NT2/D1 (cell line): ENCODE data around the gene RFT1.

Experiments
- DNase-seq: peaks from one replicate; pipeline ENCODE4 v3.0.0-alpha.2; 2011; ENCODE audit warnings: low read depth, low spot score
- H3K27me3 ChIP-seq: 2 replicates; pipeline ENCODE4 v1.6.0; 2011; ENCODE audit warnings: mild to moderate bottlenecking; ENCODE audit not compliant: insufficient read length, insufficient read depth
- H3K36me3 ChIP-seq: 2 replicates; pipeline ENCODE4 v1.6.1; 2011; ENCODE audit warnings: mild to moderate bottlenecking, low read length, mixed read lengths; ENCODE audit not compliant: insufficient read depth, insufficient read length
- H3K4me1 ChIP-seq: 2 replicates; pipeline ENCODE4 v1.5.1; 2011; ENCODE audit not compliant: insufficient read depth, insufficient read length
- H3K4me3 ChIP-seq: 2 replicates; pipeline ENCODE4 v1.5.1; 2011; ENCODE audit warnings: low read depth; ENCODE audit not compliant: insufficient read length
- H3K9ac ChIP-seq: 2 replicates; pipeline ENCODE4 v1.6.0; 2011; ENCODE audit warnings: low read depth; ENCODE audit not compliant: insufficient read length
- H3K9me3 ChIP-seq: 2 replicates; pipeline ENCODE4 v1.5.1; 2011; ENCODE audit warnings: mild to moderate bottlenecking, low read length; ENCODE audit not compliant: insufficient read depth
- SUZ12 ChIP-seq: IDR thresholded peaks from 2 replicates; pipeline ENCODE4 v1.6.1; 2011; ENCODE audit not compliant: insufficient read length, insufficient read depth; ENCODE audit errors: extremely low read depth
- YY1 ChIP-seq: IDR thresholded peaks from 2 replicates; pipeline ENCODE4 v1.6.1; 2011; ENCODE audit not compliant: insufficient read length, insufficient read depth
- ZNF274 ChIP-seq: IDR thresholded peaks from 2 replicates; pipeline ENCODE4 v1.6.1; 2011; ENCODE audit warnings: mild to moderate bottlenecking, low read depth, low read length

Gene RFT1

GRCh38 chr3:53073553-53074365, 56.5 kb downstream of the RFT1 start:
- peaks cover 20% of the 10 kb centered on the region for H3K4me1 ChIP-seq
- no peaks in the 10 kb centered on the region for H3K9me3 ChIP-seq
- no peaks in the 10 kb centered on the region for H3K36me3 ChIP-seq
- H3K9ac ChIP-seq: peak overlapping the region; percentile 22
- no peak for DNase-seq
- H3K27me3 ChIP-seq: peaks cover 18% of the 10 kb centered on the region
- TF ChIP-seq SUZ12: no peak
- TF ChIP-seq YY1: no peak
- no peak for TF ChIP-seq ZNF274
- H3K4me3 ChIP-seq: no peak overlapping the region

DNA sequence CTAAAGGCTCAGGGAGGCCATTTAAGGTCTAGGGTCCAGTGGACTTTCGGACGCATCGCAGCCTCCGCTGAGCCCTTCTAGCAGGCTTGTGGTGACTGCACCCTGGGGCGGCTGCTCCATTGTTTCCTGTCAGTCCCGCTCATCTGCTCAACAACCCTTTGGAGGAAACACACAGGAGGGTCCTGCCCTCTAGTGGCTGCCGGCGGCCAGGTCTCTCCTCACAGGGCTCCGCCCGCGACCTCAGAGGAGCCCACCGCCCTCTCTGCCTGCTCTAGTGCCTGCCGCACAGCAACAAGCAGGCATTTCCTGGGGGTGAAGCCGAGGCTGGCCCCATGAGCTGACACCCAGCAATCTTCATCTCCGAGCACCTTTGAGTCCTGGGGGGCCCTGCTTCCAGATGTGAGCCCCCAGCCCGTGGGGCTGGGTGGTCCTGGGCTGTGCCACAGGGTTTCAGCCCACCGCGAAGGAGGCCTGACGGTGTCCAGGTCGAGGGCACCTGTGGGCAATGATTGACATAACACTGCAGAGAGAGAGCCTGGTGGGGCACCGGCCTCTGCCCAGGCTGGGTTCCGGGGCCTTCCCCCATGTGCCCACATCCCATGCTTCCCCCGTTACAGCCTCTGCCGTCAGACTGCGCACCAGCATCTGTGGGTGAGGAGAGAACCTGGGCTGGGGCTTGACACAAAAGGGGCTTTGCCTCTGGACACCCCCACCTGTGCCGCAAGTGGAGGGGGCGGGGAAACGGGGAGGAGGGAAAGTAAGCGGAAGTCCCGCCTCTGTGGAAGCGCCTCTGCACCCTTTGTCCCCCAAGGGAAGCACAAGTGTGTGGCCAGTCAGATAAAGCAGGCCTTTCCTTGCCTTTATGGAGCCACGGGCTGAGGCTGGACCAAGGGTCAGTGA, 57.3 kb downstream of the RFT1 start:
- H3K36me3 ChIP-seq: no peaks in the 10 kb centered on the region
- no peaks in the 10 kb centered on the region for H3K9me3 ChIP-seq
- H3K4me1 ChIP-seq: peaks cover 20% of the 10 kb centered on the region
- H3K9ac ChIP-seq: peak overlapping the region; percentile 47
- DNase-seq: peak; percentile 80
- no peak overlapping the region for H3K4me3 ChIP-seq
- TF ChIP-seq SUZ12 (no peak), YY1 (no peak), ZNF274 (no peak)
- peaks cover 18% of the 10 kb centered on the region for H3K27me3 ChIP-seq

- H3K4me3 ChIP-seq: no peak overlapping the region
These were observed 58.3 kb downstream of the RFT1 start for GRCh38 chr3:53071882-53072431.

GRCh38 chr3:53069422-53070068, 60.7 kb downstream of the RFT1 start:
- H3K36me3 ChIP-seq: no peaks in the 10 kb centered on the region
- no peak for DNase-seq
- peaks cover 21% of the 10 kb centered on the region for H3K4me1 ChIP-seq

More at GRCh38 chr3:53071882-53072431, 58.3 kb downstream of the RFT1 start:
- H3K4me1 ChIP-seq: peaks cover 22% of the 10 kb centered on the region
- H3K27me3 ChIP-seq: peaks cover 18% of the 10 kb centered on the region
- peak overlapping the region; percentile 44 for H3K9ac ChIP-seq
- H3K36me3 ChIP-seq: no peaks in the 10 kb centered on the region
- no peak for DNase-seq
- no peaks in the 10 kb centered on the region for H3K9me3 ChIP-seq
- no peak for TF ChIP-seq SUZ12
- TF ChIP-seq ZNF274: no peak
- TF ChIP-seq YY1: no peak

DNA sequence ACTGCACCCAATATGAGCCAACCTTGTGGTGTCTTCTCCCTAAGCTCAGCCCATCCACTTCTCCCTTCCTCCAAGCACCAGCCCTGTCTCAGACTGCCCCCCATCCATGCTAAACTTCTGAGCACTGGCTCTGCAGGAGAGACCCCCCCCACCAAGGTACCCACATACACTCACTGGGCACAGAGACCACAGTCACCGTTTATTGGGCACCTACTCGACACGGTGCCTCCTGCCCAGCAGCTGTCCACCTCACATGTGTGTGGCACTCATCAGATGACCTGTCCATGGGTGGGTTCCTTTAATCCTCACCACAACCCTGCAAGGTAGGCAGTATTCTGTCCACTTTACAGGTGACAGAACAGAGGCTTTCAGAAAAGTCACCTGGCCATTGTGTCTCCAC, 62.1 kb downstream of the RFT1 start:
- peaks cover 14% of the 10 kb centered on the region for H3K27me3 ChIP-seq
- H3K36me3 ChIP-seq: no peaks in the 10 kb centered on the region
- DNase-seq: no peak
- no peak for TF ChIP-seq SUZ12
- no peak for TF ChIP-seq YY1
- TF ChIP-seq ZNF274: no peak
- peaks cover 9% of the 10 kb centered on the region for H3K4me1 ChIP-seq
- no peak overlapping the region for H3K9ac ChIP-seq
- H3K4me3 ChIP-seq: no peak overlapping the region
- H3K9me3 ChIP-seq: no peaks in the 10 kb centered on the region

More at GRCh38 chr3:53069422-53070068, 60.7 kb downstream of the RFT1 start:
- no peak overlapping the region for H3K9ac ChIP-seq
- H3K9me3 ChIP-seq: no peaks in the 10 kb centered on the region
- H3K4me3 ChIP-seq: no peak overlapping the region
- H3K27me3 ChIP-seq: peaks cover 17% of the 10 kb centered on the region
- TF ChIP-seq SUZ12 (no peak), ZNF274 (no peak), YY1 (no peak)

GRCh38 chr3:53067567-53067966, 62.7 kb downstream of the RFT1 start:
- H3K36me3 ChIP-seq: no peaks in the 10 kb centered on the region
- H3K9ac ChIP-seq: no peak overlapping the region
- DNase-seq: no peak
- no peak overlapping the region for H3K4me3 ChIP-seq
- no peak for TF ChIP-seq SUZ12
- TF ChIP-seq ZNF274: no peak
- no peak for TF ChIP-seq YY1
- peaks cover 14% of the 10 kb centered on the region for H3K27me3 ChIP-seq
- H3K4me1 ChIP-seq: peaks cover 4% of the 10 kb centered on the region
- no peaks in the 10 kb centered on the region for H3K9me3 ChIP-seq
